Lung (tissue), 12 donors: ENCODE measurements around the gene SLC6A8. TPM values are rescaled to one million over a fixed set of nuclear protein-coding genes. Genes with fewer than 3 reads are reported as not detected.
"Not testable (repeated sequence)": the region's sequence is repeated elsewhere in the genome, so short reads cannot be mapped to it uniquely, and the experiment has no call there.

Experiments
- ATAC-seq: fragments of 200-7000 bp; cut with Tn5 transposase; one replicate; pipeline ENCODE4 v1.9.1; 2020; ENCODE audit warnings: moderate number of reproducible peaks; ENCODE audit not compliant: insufficient read depth, low FRiP score
- DNase-seq, 3 donors: peaks; one replicate each; pipeline ENCODE4 v3.0.0-alpha.2; 2013 to 2017
- H3K27ac ChIP-seq, 2 donors: one replicate each; pipeline ENCODE4 v1.5.1; 2013; ENCODE audit warnings: mild to moderate bottlenecking in 2 of 2, moderate library complexity in 2 of 2, control low read depth in 1 of 2, inconsistent platforms in 1 of 2, low read depth in 1 of 2, low read length in 1 of 2
- H3K27me3 ChIP-seq, 3 donors: one replicate each; pipeline ENCODE4 v1.5.1; 2013; ENCODE audit warnings: low read length in 2 of 3; ENCODE audit not compliant: control insufficient read depth in 3 of 3, insufficient read depth in 3 of 3
- H3K36me3 ChIP-seq, 4 donors: one replicate each; pipeline ENCODE4 v1.5.1; 2013; ENCODE audit warnings: low read length in 4 of 4, mild to moderate bottlenecking in 1 of 4, moderate library complexity in 1 of 4; ENCODE audit not compliant: control insufficient read depth in 4 of 4, insufficient read depth in 4 of 4
- H3K4me1 ChIP-seq, 5 donors: one replicate each; pipeline ENCODE4 v1.5.1; 2013; ENCODE audit warnings: low read length in 5 of 5, mild to moderate bottlenecking in 2 of 5, moderate library complexity in 1 of 5; ENCODE audit not compliant: control insufficient read depth in 5 of 5, insufficient read depth in 5 of 5
- H3K4me3 ChIP-seq: one replicate; pipeline ENCODE4 v1.5.1; 2013; ENCODE audit warnings: mild to moderate bottlenecking, control low read depth, moderate library complexity
- H3K9ac ChIP-seq, 2 donors: one replicate each; pipeline ENCODE4 v1.5.1; 2013; ENCODE audit warnings: low read length in 2 of 2, control low read depth in 1 of 2; ENCODE audit not compliant: insufficient read depth in 1 of 2
- H3K9me3 ChIP-seq, 4 donors: one replicate each; pipeline ENCODE4 v1.5.1; 2013; ENCODE audit warnings: low read length in 3 of 4, mild to moderate bottlenecking in 1 of 4, moderate library complexity in 1 of 4; ENCODE audit not compliant: control insufficient read depth in 4 of 4, insufficient read depth in 3 of 4
- CTCF ChIP-seq: IDR thresholded peaks from 2 replicates; pipeline ENCODE4 v1.5.1; 2012; ENCODE audit warnings: mild to moderate bottlenecking; ENCODE audit errors: control extremely low read depth, extremely low read depth
- WGBS, 2 donors: extraction: QIAGEN DNeasy Blood & Tissue Kit; methylation state at CpG; one replicate each; pipeline ENCODE4 v1.1.7; 2013; 5-methylcytosine and 5-hydroxymethylcytosine counted together
- polyA plus RNA-seq, 2 donors: library from polyadenylated mRNA; stranded (reverse); fragments of 200-250 nt; gene quantifications; one replicate each; pipeline ENCODE4 v1.2.1, GENCODE V29; 2013
- total RNA-seq, 2 donors: library from RNA; depleted of rRNA in 1 of 2; stranded (reverse); fragments of >200 nt in 1 of 2; gene quantifications; one replicate each; pipeline ENCODE4 v1.2.1, GENCODE V29; 2014 to 2021
- donor health status: control.
- donor health status: control.
- donor health status: Bipolar disorder and iron deficiency.
- donor health status: healthy.
- donor health status: DM: yes; HTN: yes; CAD: no.

SLC6A8 gene
- total and polyA plus RNA-seq, 4 donors: 5.3 to 21.5 (median 9.9) TPM

DNA sequence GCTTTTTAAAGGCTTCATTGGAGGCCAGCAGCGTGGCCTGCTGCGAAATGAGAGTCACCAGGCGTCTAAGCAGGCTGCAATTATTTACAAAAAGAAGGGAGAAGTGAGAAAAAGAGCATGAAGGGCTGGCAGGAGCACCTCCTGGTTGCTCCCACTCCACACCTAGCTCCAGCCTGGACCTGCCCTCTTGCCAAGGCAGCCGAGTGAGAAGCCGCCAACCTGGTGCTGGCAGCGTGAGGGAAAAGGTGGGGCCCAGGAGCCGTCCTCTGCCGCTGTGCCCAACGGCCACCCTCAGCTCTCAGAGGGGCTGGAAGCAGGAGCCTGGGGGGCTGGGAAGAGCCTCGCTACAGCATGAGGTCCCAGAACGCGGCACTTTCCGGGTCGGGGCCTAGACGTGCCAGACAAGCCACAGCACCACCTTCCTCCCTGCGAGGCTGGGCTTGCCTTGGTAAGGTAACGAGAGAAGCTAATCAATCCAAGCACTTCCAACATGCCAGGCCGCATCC is 16.3 kb downstream of the SLC6A8 start:
- 88 to 89% methylated on average over 14 to 18 of the region's 18 CpGs for WGBS, 2 donors
- peaks cover 0 to 22% (median 2%) of the 10 kb centered on the region in 4 donors for H3K36me3 ChIP-seq

GRCh38 chrX:153704631-153705402 is 17.1 kb downstream of the SLC6A8 start:
- not testable (repeated sequence) for DNase-seq, H3K27me3 ChIP-seq, H3K4me1 ChIP-seq, ATAC-seq, H3K4me3 ChIP-seq, H3K9ac ChIP-seq, H3K9me3 ChIP-seq
- peak overlapping the region in 1 of 2 donors; percentile 93 for H3K27ac ChIP-seq
- H3K36me3 ChIP-seq: peaks cover 0 to 22% (median 4%) of the 10 kb centered on the region in 4 donors
- 78 to 92% methylated on average over 8 to 12 of the region's 12 CpGs for WGBS, 2 donors

More for the DNA sequence above, 16.3 kb downstream of the SLC6A8 start:
- ATAC-seq (no peak), DNase-seq (no peak)
- no peak overlapping the region for H3K9ac ChIP-seq
- no peak for TF ChIP-seq CTCF
- no peaks in the 10 kb centered on the region for H3K9me3 ChIP-seq
- H3K4me3 ChIP-seq: no peak overlapping the region
- H3K4me1 ChIP-seq: no peaks in the 10 kb centered on the region
- no peaks in the 10 kb centered on the region for H3K27me3 ChIP-seq
- peak overlapping the region in 1 of 2 donors; percentile 26 for H3K27ac ChIP-seq

- not testable (repeated sequence) for ATAC-seq, H3K4me1 ChIP-seq, DNase-seq, H3K27me3 ChIP-seq, H3K9me3 ChIP-seq, H3K9ac ChIP-seq, H3K4me3 ChIP-seq
- peak overlapping the region in 1 of 2 donors; percentile 93 for H3K27ac ChIP-seq
- 81 to 91% methylated on average over 13 to 18 of the region's 18 CpGs for WGBS, 2 donors
- H3K36me3 ChIP-seq: peaks cover 0 to 26% (median 4%) of the 10 kb centered on the region in 4 donors
Measured at GRCh38 chrX:153705403-153706060, 17.8 kb downstream of the SLC6A8 start.

- 82 to 98% methylated on average over 6 to 9 of the region's 9 CpGs for WGBS, 2 donors
- Histone ChIP-seq H3K27ac (peak overlapping the region in 1 of 2 donors; percentile 93), H3K4me1 (no peaks in the 10 kb centered on the region), H3K9me3 (no peaks in the 10 kb centered on the region), H3K27me3 (no peaks in the 10 kb centered on the region), H3K9ac (no peak overlapping the region), H3K36me3 (peaks cover 0 to 19% (median 1%) of the 10 kb centered on the region in 4 donors), H3K4me3 (no peak overlapping the region)
- no peak for ATAC-seq
- no peak for DNase-seq
- no peak for TF ChIP-seq CTCF
Measured at GRCh38 chrX:153706799-153707198, 19.1 kb downstream of the SLC6A8 start.
